Neuronal stem cell (in vitro differentiated cells): ENCODE data around the gene SLC39A3.

ENCODE experiments used
- DNase-seq: peaks from one replicate; pipeline ENCODE4 v3.0.0-alpha.2; 2013; ENCODE audit warnings: low spot score
- H2AFZ ChIP-seq: one replicate; pipeline ENCODE4 v1.6.1; 2013; ENCODE audit warnings: mild to moderate bottlenecking, low read length, inconsistent platforms
- H2AK5ac ChIP-seq: 2 replicates; pipeline ENCODE4 v1.6.1; 2013; ENCODE audit warnings: low read depth, mild to moderate bottlenecking, inconsistent platforms, low read length, moderate library complexity, mixed read lengths
- H2BK120ac ChIP-seq: 2 replicates; pipeline ENCODE4 v1.6.1; 2013; ENCODE audit warnings: low read depth, mild to moderate bottlenecking, inconsistent platforms, low read length, moderate library complexity, mixed read lengths
- H2BK12ac ChIP-seq: one replicate; pipeline ENCODE4 v1.6.1; 2013; ENCODE audit warnings: low read length, inconsistent platforms
- H2BK15ac ChIP-seq: 2 replicates; pipeline ENCODE4 v1.6.1; 2013; ENCODE audit warnings: mild to moderate bottlenecking, low read length, inconsistent platforms, mixed read lengths
- H2BK5ac ChIP-seq: one replicate; pipeline ENCODE4 v1.6.1; 2013; ENCODE audit warnings: inconsistent platforms, mild to moderate bottlenecking, low read length, moderate library complexity
- H3K14ac ChIP-seq: one replicate; pipeline ENCODE4 v1.6.1; 2013; ENCODE audit warnings: low read length, inconsistent platforms
- H3K18ac ChIP-seq: 2 replicates; pipeline ENCODE4 v1.6.1; 2013; ENCODE audit warnings: low read length, inconsistent platforms
- H3K23ac ChIP-seq: 2 replicates; pipeline ENCODE4 v1.6.1; 2013; ENCODE audit warnings: low read depth, mild to moderate bottlenecking, mixed read lengths, low read length, inconsistent platforms; ENCODE audit not compliant: poor library complexity
- H3K27ac ChIP-seq: replicated peaks from 3 replicates; pipeline ENCODE4 v1.5.1; 2013; ENCODE audit warnings: low read length, inconsistent platforms
- H3K27me3 ChIP-seq, 3 experiments: 2 replicates each; pipeline ENCODE4 v1.6.1; 2013; ENCODE audit warnings: low read length in 3 of 3, mild to moderate bottlenecking in 2 of 3, inconsistent platforms in 1 of 3, low read depth in 1 of 3, mixed read lengths in 1 of 3, moderate library complexity in 1 of 3; ENCODE audit not compliant: control insufficient read depth in 3 of 3, insufficient read depth in 3 of 3
- H3K36me3 ChIP-seq, 2 donors: replicated peaks in 1 of 2; 2 replicates each; pipeline ENCODE4 v1.6.1; 2013; ENCODE audit warnings: low read length in 2 of 2; ENCODE audit not compliant: control insufficient read depth in 2 of 2, insufficient read depth in 2 of 2
- H3K4ac ChIP-seq: 2 replicates; pipeline ENCODE4 v1.6.1; 2013; ENCODE audit warnings: inconsistent platforms, mild to moderate bottlenecking, low read length, moderate library complexity
- H3K4me1 ChIP-seq, 2 donors: 1 replicate in 1 of 2; 2 replicates in 1 of 2; pipeline ENCODE4 v1.6.1; 2013; ENCODE audit warnings: low read length in 2 of 2, low read depth in 1 of 2; ENCODE audit not compliant: control insufficient read depth in 2 of 2, insufficient read depth in 1 of 2
- H3K4me2 ChIP-seq: one replicate; pipeline ENCODE4 v1.6.1; 2013; ENCODE audit warnings: mild to moderate bottlenecking, low read length, inconsistent platforms; ENCODE audit not compliant: insufficient read depth, poor library complexity, severe bottlenecking
- H3K4me3 ChIP-seq, 2 donors: 2 replicates each; pipeline ENCODE4 v1.5.1; 2013; ENCODE audit warnings: low read length in 2 of 2, mild to moderate bottlenecking in 2 of 2, inconsistent platforms in 1 of 2, moderate library complexity in 1 of 2
- H3K79me1 ChIP-seq: one replicate; pipeline ENCODE4 v1.6.1; 2013; ENCODE audit warnings: low read depth, mild to moderate bottlenecking, inconsistent platforms, low read length, moderate library complexity
- H3K9ac ChIP-seq: one replicate; pipeline ENCODE4 v1.6.1; 2013; ENCODE audit warnings: mild to moderate bottlenecking, low read depth, low read length, inconsistent platforms; ENCODE audit not compliant: poor library complexity
- H3K9me3 ChIP-seq, 2 donors: replicated peaks in 1 of 2; 2 replicates each; pipeline versions ENCODE3 to v1.6.1; 2013; ENCODE audit warnings: low read length in 2 of 2, mild to moderate bottlenecking in 2 of 2, inconsistent platforms in 1 of 2, low read depth in 1 of 2, mixed read lengths in 1 of 2, moderate library complexity in 1 of 2; ENCODE audit not compliant: control insufficient read depth in 2 of 2, insufficient read depth in 1 of 2
- H4K8ac ChIP-seq: one replicate; pipeline ENCODE4 v1.6.1; 2013; ENCODE audit warnings: low read depth, mild to moderate bottlenecking, inconsistent platforms, low read length, moderate library complexity
- H4K91ac ChIP-seq: one replicate; pipeline ENCODE4 v1.6.1; 2013; ENCODE audit warnings: low read length, low read depth, mild to moderate bottlenecking, inconsistent platforms; ENCODE audit not compliant: poor library complexity
- WGBS, 2 donors: extraction: QIAGEN DNeasy Blood & Tissue Kit; methylation state at CpG; one replicate each; pipeline ENCODE4 v1.1.7; 2013; ENCODE audit warnings: missing lambda C conversion rate in 2 of 2, mixed read lengths in 1 of 2; ENCODE audit not compliant: insufficient read length in 2 of 2, insufficient replicate concordance in 1 of 2; ENCODE audit errors: extremely low coverage in 2 of 2; 5-methylcytosine and 5-hydroxymethylcytosine counted together

The SLC39A3 gene

DNA sequence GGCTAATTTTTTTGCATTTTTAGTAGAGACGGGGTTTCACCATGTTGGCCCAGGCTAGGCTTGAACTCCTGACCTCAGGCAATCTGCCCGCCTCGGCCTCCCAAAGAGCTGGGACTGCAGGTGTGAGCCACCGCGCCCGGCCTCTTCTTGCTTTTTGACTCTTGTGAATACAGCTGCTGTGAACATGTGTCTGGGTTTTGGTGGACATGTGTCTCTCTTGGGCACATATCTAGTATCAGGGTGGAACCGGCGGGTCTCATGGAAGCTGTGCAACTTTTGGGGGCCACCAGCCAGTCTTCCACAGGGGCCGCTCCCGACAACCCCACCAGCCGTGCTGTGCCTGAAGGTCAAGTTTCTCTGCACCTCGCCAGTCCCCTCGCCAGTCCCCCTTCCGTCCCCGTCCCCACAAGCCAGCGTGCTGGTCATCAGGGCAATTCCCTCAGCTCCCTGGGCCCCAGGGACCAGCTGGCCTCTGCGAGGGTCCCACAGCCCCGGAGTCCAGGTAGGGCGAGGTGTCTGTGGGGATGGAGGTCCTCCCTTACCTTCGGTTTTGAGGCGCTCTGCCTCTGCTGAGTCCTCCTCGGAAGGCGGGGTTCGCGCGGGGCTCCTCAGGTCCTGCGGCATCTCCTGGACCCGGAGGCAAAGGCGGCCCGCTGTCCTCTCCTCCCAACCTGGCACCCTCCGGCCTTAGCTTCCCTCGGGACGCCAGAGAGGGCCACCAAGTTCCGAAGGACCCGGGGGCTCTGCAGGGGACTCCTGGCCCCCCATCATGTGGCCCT lies 27.0 kb upstream of the SLC39A3 start:
- Histone ChIP-seq H2BK12ac (no peak overlapping the region), H2AK5ac (no peak overlapping the region), H3K4me1 (no peaks in the 10 kb centered on the region), H3K4ac (no peak overlapping the region), H3K79me1 (peaks cover 28% of the 10 kb centered on the region), H3K9ac (no peak overlapping the region), H3K4me2 (no peak overlapping the region), H3K27ac (no peak overlapping the region), H2AFZ (no peak overlapping the region), H3K14ac (no peak overlapping the region), H2BK120ac (no peak overlapping the region), H3K4me3 (no peak overlapping the region), H2BK15ac (no peak overlapping the region), H3K18ac (no peak overlapping the region), H4K91ac (no peak overlapping the region), H3K36me3 (peaks cover 39 to 78% of the 10 kb centered on the region in 2 donors), H4K8ac (no peak overlapping the region), H3K9me3 (no peaks in the 10 kb centered on the region), H3K27me3 (no peaks in the 10 kb centered on the region), H3K23ac (no peak overlapping the region), H2BK5ac (peak overlapping the region; percentile 53)
- WGBS, 2 donors, result no CpG with 5 or more reads among the region's 35 CpGs
- DNase-seq, result no peak

DNA sequence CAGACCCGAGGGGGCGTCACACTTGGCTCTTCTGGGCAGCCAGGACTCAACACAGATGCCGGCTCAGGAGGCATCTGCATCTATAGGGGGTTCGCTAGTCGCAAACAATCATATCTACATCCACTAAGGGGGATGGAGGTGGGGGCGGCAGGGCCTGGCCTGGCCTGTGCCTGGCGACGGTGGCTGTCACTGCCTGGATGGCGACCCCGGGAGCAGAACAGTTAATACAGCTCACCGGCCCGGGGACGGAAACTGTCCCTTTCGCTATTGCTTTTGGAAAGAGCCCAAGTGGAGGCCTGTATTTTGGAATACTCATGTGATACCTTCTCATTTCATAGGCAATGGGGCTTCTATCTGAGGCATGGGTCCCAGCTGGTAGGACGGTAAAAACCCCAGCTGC lies 25.6 kb upstream of the SLC39A3 start:
- Histone ChIP-seq H3K9ac (no peak overlapping the region), H3K18ac (no peak overlapping the region), H3K9me3 (no peaks in the 10 kb centered on the region), H2AK5ac (no peak overlapping the region), H2AFZ (no peak overlapping the region), H3K27ac (no peak overlapping the region), H2BK5ac (peak overlapping the region; percentile 66), H3K27me3 (no peaks in the 10 kb centered on the region), H3K79me1 (peaks cover 23% of the 10 kb centered on the region), H3K4me1 (no peaks in the 10 kb centered on the region), H2BK12ac (no peak overlapping the region), H4K8ac (no peak overlapping the region), H4K91ac (no peak overlapping the region), H3K23ac (no peak overlapping the region), H3K36me3 (peaks cover 41 to 85% of the 10 kb centered on the region in 2 donors), H3K4ac (no peak overlapping the region), H3K14ac (no peak overlapping the region), H3K4me3 (no peak overlapping the region), H2BK120ac (no peak overlapping the region), H2BK15ac (no peak overlapping the region), H3K4me2 (no peak overlapping the region)
- DNase-seq, result no peak
- WGBS, 2 donors, result no CpG with 5 or more reads among the region's 15 CpGs

DNA sequence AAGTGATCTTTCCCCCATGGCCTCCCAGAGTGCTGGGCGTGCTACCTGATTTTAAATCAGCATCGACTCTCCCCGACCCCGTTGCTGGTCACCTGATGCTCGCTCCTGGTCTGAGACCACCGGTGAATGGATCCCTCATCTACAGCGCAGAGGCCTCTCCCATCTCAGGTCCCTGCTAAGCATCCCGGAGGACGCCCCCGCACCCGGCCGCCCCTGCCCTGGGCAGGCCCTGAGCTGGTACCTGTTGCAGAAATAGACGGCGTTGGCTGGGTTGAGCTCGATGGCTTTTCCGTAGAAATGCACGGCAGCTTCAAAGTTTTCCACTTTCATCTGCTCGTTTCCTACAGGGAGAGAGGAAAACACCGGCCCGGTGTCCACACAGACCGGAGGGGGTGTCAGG lies 25.1 kb upstream of the SLC39A3 start:
- H2AK5ac ChIP-seq, result no peak overlapping the region
- H3K4ac ChIP-seq, result no peak overlapping the region
- H3K23ac ChIP-seq, result peak overlapping the region; percentile 43
- H2BK120ac ChIP-seq, result no peak overlapping the region
- no peak overlapping the region for H3K4me2 ChIP-seq
- no peak overlapping the region for H2AFZ ChIP-seq
- H2BK12ac ChIP-seq, result no peak overlapping the region
- WGBS, 2 donors, result no CpG with 5 or more reads among the region's 21 CpGs
- H2BK5ac ChIP-seq, result peak overlapping the region; percentile 66
- peaks cover 18% of the 10 kb centered on the region for H3K79me1 ChIP-seq
- H4K91ac ChIP-seq, result no peak overlapping the region
- H3K18ac ChIP-seq, result no peak overlapping the region
- H3K9me3 ChIP-seq, result no peaks in the 10 kb centered on the region
- H4K8ac ChIP-seq, result peak overlapping the region; percentile 43
- no peak overlapping the region for H3K27ac ChIP-seq
- H3K4me1 ChIP-seq, result no peaks in the 10 kb centered on the region
- H3K27me3 ChIP-seq, result no peaks in the 10 kb centered on the region
- H2BK15ac ChIP-seq, result no peak overlapping the region
- H3K4me3 ChIP-seq, result no peak overlapping the region
- H3K36me3 ChIP-seq, result peaks cover 42 to 84% of the 10 kb centered on the region in 2 donors
- H3K9ac ChIP-seq, result no peak overlapping the region
- no peak overlapping the region for H3K14ac ChIP-seq
- no peak for DNase-seq

DNA sequence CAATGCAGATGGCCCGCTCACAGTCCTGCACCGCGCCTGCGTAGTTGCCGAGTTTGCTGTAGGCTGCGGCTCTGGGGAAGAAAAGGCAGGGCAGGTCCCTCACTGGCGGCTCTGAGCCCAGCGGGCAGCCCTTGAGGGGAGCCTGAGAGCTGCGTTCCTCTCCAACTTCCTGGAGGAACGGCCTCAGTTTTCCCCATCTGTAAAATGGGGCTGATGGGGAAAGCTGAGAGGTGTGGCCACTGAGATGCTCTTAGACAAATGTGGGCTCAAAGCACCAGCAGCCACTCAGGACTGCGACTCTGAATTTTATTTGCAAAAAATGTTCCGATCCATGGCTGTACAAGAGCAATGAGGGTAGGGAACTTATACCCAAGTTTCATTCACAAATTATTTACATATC lies 23.9 kb upstream of the SLC39A3 start:
- Histone ChIP-seq H3K4ac (no peak overlapping the region), H3K9ac (no peak overlapping the region), H3K27ac (no peak overlapping the region), H2BK12ac (no peak overlapping the region), H4K91ac (no peak overlapping the region), H3K4me2 (no peak overlapping the region), H3K4me1 (no peaks in the 10 kb centered on the region), H2BK5ac (no peak overlapping the region), H2AFZ (no peak overlapping the region), H3K79me1 (peaks cover 14% of the 10 kb centered on the region), H3K23ac (no peak overlapping the region), H2BK15ac (no peak overlapping the region), H2BK120ac (no peak overlapping the region), H3K9me3 (peaks cover 0 to 3% of the 10 kb centered on the region in 2 donors), H4K8ac (no peak overlapping the region), H3K4me3 (peak overlapping the region in 1 of 2 donors; percentile 18), H3K27me3 (no peaks in the 10 kb centered on the region), H3K14ac (no peak overlapping the region), H2AK5ac (no peak overlapping the region), H3K36me3 (peaks cover 42 to 90% of the 10 kb centered on the region in 2 donors), H3K18ac (no peak overlapping the region)
- no peak for DNase-seq
- no CpG with 5 or more reads among the region's 12 CpGs for WGBS, 2 donors
